IgD-negative memory B cell (primary cell): ENCODE measurements around the gene CMIP. TPM values are rescaled to one million over a fixed set of nuclear protein-coding genes. Genes with fewer than 3 reads are reported as not detected.

Experiments
- H3K27ac Mint-ChIP-seq, 3 donors: one replicate each; pipeline ENCODE4 v1.8.0; 2020 to 2022; ENCODE audit warnings: mild to moderate bottlenecking in 3 of 3, mixed read lengths in 3 of 3, moderate library complexity in 1 of 3
- H3K27me3 Mint-ChIP-seq: one replicate; pipeline ENCODE4 v1.8.0; 2021; ENCODE audit warnings: mixed read lengths
- H3K36me3 Mint-ChIP-seq: one replicate; pipeline ENCODE4 v1.8.0; 2020; ENCODE audit warnings: mild to moderate bottlenecking, mixed read lengths
- H3K4me1 Mint-ChIP-seq, 3 donors: one replicate each; pipeline ENCODE4 v1.8.0; 2020 to 2022; ENCODE audit warnings: mixed read lengths in 3 of 3, mild to moderate bottlenecking in 1 of 3
- H3K4me3 Mint-ChIP-seq, 4 donors: one replicate each; pipeline ENCODE4 v1.8.0; 2020 to 2022; ENCODE audit warnings: mild to moderate bottlenecking in 4 of 4, mixed read lengths in 4 of 4, moderate library complexity in 3 of 4
- H3K9me3 Mint-ChIP-seq, 3 donors: one replicate each; pipeline ENCODE4 v1.8.0; 2020 to 2021; ENCODE audit warnings: mixed read lengths in 3 of 3, mild to moderate bottlenecking in 1 of 3
- polyA plus RNA-seq: library from polyadenylated mRNA; unstranded; fragments of 300-500 nt; fragmentation: Illumina TruSeq; gene quantifications from one replicate; pipeline ENCODE4 v1.2.3, GENCODE V29; 2021

Gene CMIP
- polyA plus RNA-seq, 1 donor from 2014 or later, result 1.4 TPM

GRCh38 chr16:81553814-81554675, 109.4 kb downstream of the CMIP start:
- Mint-ChIP-seq H3K27ac (peak overlapping the region in 2 of 3 donors; percentile 69 to 86), H3K4me3 (no peak overlapping the region), H3K4me1 (peaks cover 6 to 28% (median 16%) of the 10 kb centered on the region in 3 donors), H3K27me3 (no peaks in the 10 kb centered on the region), H3K9me3 (no peaks in the 10 kb centered on the region), H3K36me3 (peaks cover 3% of the 10 kb centered on the region)

- Mint-ChIP-seq H3K27ac (no peak overlapping the region), H3K36me3 (peaks cover 3% of the 10 kb centered on the region), H3K27me3 (no peaks in the 10 kb centered on the region), H3K9me3 (no peaks in the 10 kb centered on the region), H3K4me1 (peaks cover 6 to 24% (median 19%) of the 10 kb centered on the region in 3 donors), H3K4me3 (no peak overlapping the region)
These were observed 110.4 kb downstream of the CMIP start for GRCh38 chr16:81554979-81555378.

- Mint-ChIP-seq H3K27ac (peak overlapping the region in 2 of 3 donors; percentile 59 to 88), H3K9me3 (no peaks in the 10 kb centered on the region), H3K27me3 (no peaks in the 10 kb centered on the region), H3K4me1 (peaks cover 6 to 24% (median 19%) of the 10 kb centered on the region in 3 donors), H3K4me3 (no peak overlapping the region), H3K36me3 (peaks cover 2% of the 10 kb centered on the region)
These were observed 111.1 kb downstream of the CMIP start for GRCh38 chr16:81555660-81556059.

GRCh38 chr16:81556715-81557284, 112.2 kb downstream of the CMIP start:
- peaks cover 8 to 26% (median 18%) of the 10 kb centered on the region in 3 donors for H3K4me1 Mint-ChIP-seq
- no peak overlapping the region for H3K4me3 Mint-ChIP-seq
- H3K9me3 Mint-ChIP-seq, result no peaks in the 10 kb centered on the region
- H3K27ac Mint-ChIP-seq, result peak overlapping the region in 1 of 3 donors; percentile 71
- H3K27me3 Mint-ChIP-seq, result no peaks in the 10 kb centered on the region
- H3K36me3 Mint-ChIP-seq, result peaks cover 2% of the 10 kb centered on the region

- H3K4me1 Mint-ChIP-seq, result peaks cover 10 to 25% (median 12%) of the 10 kb centered on the region in 3 donors
These were observed 113.5 kb downstream of the CMIP start for GRCh38 chr16:81558077-81558443.

GRCh38 chr16:81558444-81559175, 114.0 kb downstream of the CMIP start:
- Mint-ChIP-seq H3K4me1 (peaks cover 10 to 26% (median 12%) of the 10 kb centered on the region in 3 donors), H3K4me3 (peak overlapping the region in 1 of 4 donors; percentile 17), H3K27me3 (no peaks in the 10 kb centered on the region), H3K36me3 (no peaks in the 10 kb centered on the region), H3K27ac (no peak overlapping the region), H3K9me3 (no peaks in the 10 kb centered on the region)

More at GRCh38 chr16:81558077-81558443, 113.5 kb downstream of the CMIP start:
- no peaks in the 10 kb centered on the region for H3K27me3 Mint-ChIP-seq
- H3K27ac Mint-ChIP-seq, result no peak overlapping the region
- no peak overlapping the region for H3K4me3 Mint-ChIP-seq
- H3K36me3 Mint-ChIP-seq, result no peaks in the 10 kb centered on the region
- no peaks in the 10 kb centered on the region for H3K9me3 Mint-ChIP-seq

GRCh38 chr16:81560979-81561657, 116.5 kb downstream of the CMIP start:
- H3K27me3 Mint-ChIP-seq, result no peaks in the 10 kb centered on the region
- peak overlapping the region in 1 of 4 donors; percentile 24 for H3K4me3 Mint-ChIP-seq
- peaks cover 9 to 21% (median 14%) of the 10 kb centered on the region in 3 donors for H3K4me1 Mint-ChIP-seq
- H3K9me3 Mint-ChIP-seq, result no peaks in the 10 kb centered on the region
- no peaks in the 10 kb centered on the region for H3K36me3 Mint-ChIP-seq
- H3K27ac Mint-ChIP-seq, result no peak overlapping the region

GRCh38 chr16:81562174-81562849, 117.7 kb downstream of the CMIP start:
- Mint-ChIP-seq H3K27ac (peak overlapping the region in 2 of 3 donors; percentile 44 to 68), H3K36me3 (no peaks in the 10 kb centered on the region), H3K9me3 (peaks cover 0 to 3% (median 0%) of the 10 kb centered on the region in 3 donors)

GRCh38 chr16:81562926-81563325, 118.3 kb downstream of the CMIP start:
- Mint-ChIP-seq H3K9me3 (peaks cover 0 to 3% (median 0%) of the 10 kb centered on the region in 3 donors), H3K36me3 (no peaks in the 10 kb centered on the region), H3K4me3 (no peak overlapping the region), H3K27ac (no peak overlapping the region), H3K4me1 (peaks cover 14 to 18% (median 14%) of the 10 kb centered on the region in 3 donors), H3K27me3 (no peaks in the 10 kb centered on the region)

More at GRCh38 chr16:81562174-81562849, 117.7 kb downstream of the CMIP start:
- Mint-ChIP-seq H3K4me1 (peaks cover 14 to 17% (median 14%) of the 10 kb centered on the region in 3 donors), H3K4me3 (no peak overlapping the region), H3K27me3 (no peaks in the 10 kb centered on the region)

GRCh38 chr16:81564421-81564911, 119.9 kb downstream of the CMIP start:
- Mint-ChIP-seq H3K36me3 (no peaks in the 10 kb centered on the region), H3K4me3 (no peak overlapping the region), H3K9me3 (peaks cover 0 to 3% (median 0%) of the 10 kb centered on the region in 3 donors), H3K27me3 (no peaks in the 10 kb centered on the region), H3K4me1 (peaks cover 9 to 22% (median 16%) of the 10 kb centered on the region in 3 donors), H3K27ac (no peak overlapping the region)

- no peaks in the 10 kb centered on the region for H3K36me3 Mint-ChIP-seq
- H3K27ac Mint-ChIP-seq, result peak overlapping the region in 1 of 3 donors; percentile 16
- H3K4me1 Mint-ChIP-seq, result peaks cover 11 to 23% (median 16%) of the 10 kb centered on the region in 3 donors
- H3K4me3 Mint-ChIP-seq, result no peak overlapping the region
- peaks cover 0 to 3% (median 0%) of the 10 kb centered on the region in 3 donors for H3K9me3 Mint-ChIP-seq
- no peaks in the 10 kb centered on the region for H3K27me3 Mint-ChIP-seq
These were observed 120.9 kb downstream of the CMIP start for GRCh38 chr16:81565321-81566028.

GRCh38 chr16:81566086-81567007, 121.7 kb downstream of the CMIP start:
- Mint-ChIP-seq H3K4me3 (peak overlapping the region in 1 of 4 donors; percentile 76), H3K27me3 (no peaks in the 10 kb centered on the region), H3K4me1 (peaks cover 9 to 23% (median 14%) of the 10 kb centered on the region in 3 donors), H3K27ac (no peak overlapping the region), H3K36me3 (no peaks in the 10 kb centered on the region), H3K9me3 (peaks cover 0 to 3% (median 0%) of the 10 kb centered on the region in 3 donors)
